22Rv1 (cell line): ENCODE measurements around the gene ADCY5.

Source experiments
- CTCF ChIP-seq: fragments of 450-650 bp; IDR thresholded peaks from 2 replicates; pipeline ENCODE4 v1.5.1; 2017; ENCODE audit warnings: mild to moderate bottlenecking
- ZFX ChIP-seq: fragments of 450-650 bp; IDR thresholded peaks from 2 replicates; pipeline ENCODE4 v1.6.1; 2017; ENCODE audit warnings: antibody characterized with exemption, borderline replicate concordance

- no peak for TF ChIP-seq CTCF
- TF ChIP-seq ZFX = no peak
Observed at GRCh38 chr3:123336441-123336851, 112.4 kb downstream of the ADCY5 start.
